Measurements from ENCODE around the gene EEFSEC. TPM values are rescaled to one million over a fixed set of nuclear protein-coding genes. Genes with fewer than 3 reads are reported as not detected.

EEFSEC gene
- total RNA-seq, 1 donor from 2014 or later: 24.6 TPM

GRCh38 chr3:128356822-128357221 lies 203.5 kb downstream of the EEFSEC start:
- Histone ChIP-seq H3K9me3 (no peaks in the 10 kb centered on the region), H3K4me1 (no peaks in the 10 kb centered on the region), H3K4me3 (no peak overlapping the region), H3K27me3 (no peaks in the 10 kb centered on the region), H3K36me3 (peaks cover 0 to 11% of the 10 kb centered on the region in 2 donors), H3K27ac (no peak overlapping the region)
- TF ChIP-seq CTCF (IDR thresholded peaks at IDR 0.05): no peak
- TF ChIP-seq POLR2A (IDR thresholded peaks at IDR 0.05): no peak
- TF ChIP-seq POLR2AphosphoS5 (IDR thresholded peaks at IDR 0.05; ENCODE audit: insufficient read depth in 1 of 2, low read depth in 1 of 2): no peak
- DNase-seq (ENCODE audit: extremely low spot score in 2 of 2): no peak
- intact Hi-C loops (cut with DNase I): no loop called here

GRCh38 chr3:128357538-128357937 lies 204.3 kb downstream of the EEFSEC start:
- H3K4me3 ChIP-seq: no peak overlapping the region
- H3K9me3 ChIP-seq: no peaks in the 10 kb centered on the region
- no peak for DNase-seq (ENCODE audit: extremely low spot score in 2 of 2)
- no peaks in the 10 kb centered on the region for H3K4me1 ChIP-seq
- no peak overlapping the region for H3K27ac ChIP-seq
- peaks cover 0 to 11% of the 10 kb centered on the region in 2 donors for H3K36me3 ChIP-seq
- no peaks in the 10 kb centered on the region for H3K27me3 ChIP-seq
- TF ChIP-seq POLR2AphosphoS5 (IDR thresholded peaks at IDR 0.05; ENCODE audit: insufficient read depth in 1 of 2, low read depth in 1 of 2): no peak
- no peak for TF ChIP-seq CTCF (IDR thresholded peaks at IDR 0.05)
- TF ChIP-seq POLR2A (IDR thresholded peaks at IDR 0.05): no peak
- intact Hi-C loops (cut with DNase I): no loop called here

GRCh38 chr3:128358156-128358895 lies 205.0 kb downstream of the EEFSEC start:
- H3K9me3 ChIP-seq: no peaks in the 10 kb centered on the region
- H3K4me3 ChIP-seq: no peak overlapping the region
- TF ChIP-seq POLR2A (IDR thresholded peaks at IDR 0.05) (no peak), POLR2AphosphoS5 (IDR thresholded peaks at IDR 0.05; ENCODE audit: insufficient read depth in 1 of 2, low read depth in 1 of 2) (no peak), CTCF (IDR thresholded peaks at IDR 0.05) (no peak)
- no peaks in the 10 kb centered on the region for H3K27me3 ChIP-seq
- H3K4me1 ChIP-seq: no peaks in the 10 kb centered on the region
- no peak for DNase-seq (ENCODE audit: extremely low spot score in 2 of 2)
- H3K27ac ChIP-seq: no peak overlapping the region
- H3K36me3 ChIP-seq: peaks cover 0 to 11% of the 10 kb centered on the region in 2 donors
- intact Hi-C loops (cut with DNase I): no loop called here

- Histone ChIP-seq H3K4me1 (no peaks in the 10 kb centered on the region), H3K9me3 (no peaks in the 10 kb centered on the region), H3K27ac (no peak overlapping the region), H3K4me3 (no peak overlapping the region), H3K36me3 (peaks cover 0 to 11% of the 10 kb centered on the region in 2 donors), H3K27me3 (no peaks in the 10 kb centered on the region)
- TF ChIP-seq POLR2A (IDR thresholded peaks at IDR 0.05) (no peak), POLR2AphosphoS5 (IDR thresholded peaks at IDR 0.05; ENCODE audit: insufficient read depth in 1 of 2, low read depth in 1 of 2) (no peak), CTCF (IDR thresholded peaks at IDR 0.05) (no peak)
- intact Hi-C loops (cut with DNase I): no loop called here
- DNase-seq (ENCODE audit: extremely low spot score in 2 of 2): no peak
Observed at GRCh38 chr3:128359060-128359664, 205.9 kb downstream of the EEFSEC start.
